Measurements from ENCODE around the gene PSMG1. TPM values are rescaled to one million over a fixed set of nuclear protein-coding genes. Genes with fewer than 3 reads are reported as not detected.
A peak's percentile ranks its signal among the peaks of the same experiment; 100 is the strongest.

The PSMG1 gene
- total and polyA plus RNA-seq, 9 of the 15 experiments (the other 6 are each of a cell fraction or from before 2014, with no cell fraction given) = 54.5 to 427 (median 328) TPM

DNA sequence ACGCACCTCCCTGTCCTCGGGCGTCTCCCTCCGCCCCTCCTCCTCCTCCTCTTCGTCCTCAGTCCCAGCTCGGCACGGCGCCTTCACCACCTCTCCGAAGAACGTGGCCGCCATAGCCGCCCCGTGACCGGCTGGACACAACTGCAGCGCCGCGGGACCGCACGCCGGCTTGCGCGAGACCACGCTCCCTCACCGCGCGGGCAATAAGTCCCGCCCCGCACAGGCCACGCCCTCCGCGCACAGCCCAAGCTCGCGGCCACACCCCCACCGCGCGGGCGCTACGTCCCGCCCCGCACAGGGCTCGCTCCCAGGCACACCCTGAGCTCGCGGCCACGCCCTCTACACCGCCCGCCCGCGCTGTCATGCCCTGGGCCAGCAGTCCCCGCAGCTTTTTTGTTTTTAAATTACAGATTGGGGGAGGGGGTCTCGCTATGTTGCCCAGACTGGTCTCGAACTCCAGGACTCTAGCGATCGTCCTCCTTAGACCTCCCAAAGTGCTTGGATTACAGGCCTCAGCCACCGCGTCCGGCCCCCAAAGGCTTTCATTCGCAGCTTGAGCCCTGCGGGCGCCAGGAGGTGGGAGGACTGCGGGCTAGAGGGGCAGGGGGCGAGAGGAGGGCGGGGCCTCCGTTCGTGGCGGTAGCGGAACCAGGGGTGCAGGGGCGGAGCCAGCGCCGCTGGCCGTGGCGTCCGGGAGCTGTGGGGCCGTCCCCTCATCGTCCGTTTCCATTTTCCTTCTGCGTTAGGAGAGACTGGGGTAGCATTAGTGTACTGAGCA, at the start of gene PSMG1 (continued):
- peak; percentile 16; the same call in 1 of the 2 replicates for TF ChIP-seq ZNF12 (CRISPR knock-in tag; IDR thresholded peaks at IDR 0.05)
- TF ChIP-seq CHCHD3 (CRISPR knock-in tag; IDR thresholded peaks at IDR 0.05) = no peak; the same call in 1 of the 2 replicates
- TF ChIP-seq, protein P1, sequence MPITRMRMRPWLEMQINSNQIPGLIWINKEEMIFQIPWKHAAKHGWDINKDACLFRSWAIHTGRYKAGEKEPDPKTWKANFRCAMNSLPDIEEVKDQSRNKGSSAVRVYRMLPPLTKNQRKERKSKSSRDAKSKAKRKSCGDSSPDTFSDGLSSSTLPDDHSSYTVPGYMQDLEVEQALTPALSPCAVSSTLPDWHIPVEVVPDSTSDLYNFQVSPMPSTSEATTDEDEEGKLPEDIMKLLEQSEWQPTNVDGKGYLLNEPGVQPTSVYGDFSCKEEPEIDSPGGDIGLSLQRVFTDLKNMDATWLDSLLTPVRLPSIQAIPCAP (CRISPR knock-in tag; IDR thresholded peaks at IDR 0.05; ENCODE audit: borderline replicate concordance) = no peak
- TF ChIP-seq, protein P2, sequence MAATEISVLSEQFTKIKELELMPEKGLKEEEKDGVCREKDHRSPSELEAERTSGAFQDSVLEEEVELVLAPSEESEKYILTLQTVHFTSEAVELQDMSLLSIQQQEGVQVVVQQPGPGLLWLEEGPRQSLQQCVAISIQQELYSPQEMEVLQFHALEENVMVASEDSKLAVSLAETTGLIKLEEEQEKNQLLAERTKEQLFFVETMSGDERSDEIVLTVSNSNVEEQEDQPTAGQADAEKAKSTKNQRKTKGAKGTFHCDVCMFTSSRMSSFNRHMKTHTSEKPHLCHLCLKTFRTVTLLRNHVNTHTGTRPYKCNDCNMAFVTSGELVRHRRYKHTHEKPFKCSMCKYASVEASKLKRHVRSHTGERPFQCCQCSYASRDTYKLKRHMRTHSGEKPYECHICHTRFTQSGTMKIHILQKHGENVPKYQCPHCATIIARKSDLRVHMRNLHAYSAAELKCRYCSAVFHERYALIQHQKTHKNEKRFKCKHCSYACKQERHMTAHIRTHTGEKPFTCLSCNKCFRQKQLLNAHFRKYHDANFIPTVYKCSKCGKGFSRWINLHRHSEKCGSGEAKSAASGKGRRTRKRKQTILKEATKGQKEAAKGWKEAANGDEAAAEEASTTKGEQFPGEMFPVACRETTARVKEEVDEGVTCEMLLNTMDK (IDR thresholded peaks at IDR 0.05; ENCODE audit: borderline replicate concordance, insufficient read depth, low read depth, low read length, poor library complexity, severe bottlenecking) = no peak
- TF ChIP-seq SAFB (IDR thresholded peaks at IDR 0.05; ENCODE audit: borderline replicate concordance, low read depth, low read length) = peak; percentile 11; the same call in 1 of the 2 replicates
- TF ChIP-seq, protein P3, sequence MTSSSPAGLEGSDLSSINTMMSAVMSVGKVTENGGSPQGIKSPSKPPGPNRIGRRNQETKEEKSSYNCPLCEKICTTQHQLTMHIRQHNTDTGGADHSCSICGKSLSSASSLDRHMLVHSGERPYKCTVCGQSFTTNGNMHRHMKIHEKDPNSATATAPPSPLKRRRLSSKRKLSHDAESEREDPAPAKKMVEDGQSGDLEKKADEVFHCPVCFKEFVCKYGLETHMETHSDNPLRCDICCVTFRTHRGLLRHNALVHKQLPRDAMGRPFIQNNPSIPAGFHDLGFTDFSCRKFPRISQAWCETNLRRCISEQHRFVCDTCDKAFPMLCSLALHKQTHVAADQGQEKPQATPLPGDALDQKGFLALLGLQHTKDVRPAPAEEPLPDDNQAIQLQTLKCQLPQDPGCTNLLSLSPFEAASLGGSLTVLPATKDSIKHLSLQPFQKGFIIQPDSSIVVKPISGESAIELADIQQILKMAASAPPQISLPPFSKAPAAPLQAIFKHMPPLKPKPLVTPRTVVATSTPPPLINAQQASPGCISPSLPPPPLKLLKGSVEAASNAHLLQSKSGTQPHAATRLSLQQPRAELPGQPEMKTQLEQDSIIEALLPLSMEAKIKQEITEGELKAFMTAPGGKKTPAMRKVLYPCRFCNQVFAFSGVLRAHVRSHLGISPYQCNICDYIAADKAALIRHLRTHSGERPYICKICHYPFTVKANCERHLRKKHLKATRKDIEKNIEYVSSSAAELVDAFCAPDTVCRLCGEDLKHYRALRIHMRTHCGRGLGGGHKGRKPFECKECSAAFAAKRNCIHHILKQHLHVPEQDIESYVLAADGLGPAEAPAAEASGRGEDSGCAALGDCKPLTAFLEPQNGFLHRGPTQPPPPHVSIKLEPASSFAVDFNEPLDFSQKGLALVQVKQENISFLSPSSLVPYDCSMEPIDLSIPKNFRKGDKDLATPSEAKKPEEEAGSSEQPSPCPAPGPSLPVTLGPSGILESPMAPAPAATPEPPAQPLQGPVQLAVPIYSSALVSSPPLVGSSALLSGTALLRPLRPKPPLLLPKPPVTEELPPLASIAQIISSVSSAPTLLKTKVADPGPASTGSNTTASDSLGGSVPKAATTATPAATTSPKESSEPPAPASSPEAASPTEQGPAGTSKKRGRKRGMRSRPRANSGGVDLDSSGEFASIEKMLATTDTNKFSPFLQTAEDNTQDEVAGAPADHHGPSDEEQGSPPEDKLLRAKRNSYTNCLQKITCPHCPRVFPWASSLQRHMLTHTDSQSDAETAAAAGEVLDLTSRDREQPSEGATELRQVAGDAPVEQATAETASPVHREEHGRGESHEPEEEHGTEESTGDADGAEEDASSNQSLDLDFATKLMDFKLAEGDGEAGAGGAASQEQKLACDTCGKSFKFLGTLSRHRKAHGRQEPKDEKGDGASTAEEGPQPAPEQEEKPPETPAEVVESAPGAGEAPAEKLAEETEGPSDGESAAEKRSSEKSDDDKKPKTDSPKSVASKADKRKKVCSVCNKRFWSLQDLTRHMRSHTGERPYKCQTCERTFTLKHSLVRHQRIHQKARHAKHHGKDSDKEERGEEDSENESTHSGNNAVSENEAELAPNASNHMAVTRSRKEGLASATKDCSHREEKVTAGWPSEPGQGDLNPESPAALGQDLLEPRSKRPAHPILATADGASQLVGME (CRISPR knock-in tag; IDR thresholded peaks at IDR 0.05) = no peak
- no peak for TF ChIP-seq ZNF589 (CRISPR knock-in tag; IDR thresholded peaks at IDR 0.05; ENCODE audit: low read depth)
- TF ChIP-seq SREBF2 (CRISPR knock-in tag; IDR thresholded peaks at IDR 0.05) = no peak
- TF ChIP-seq, protein P4, sequence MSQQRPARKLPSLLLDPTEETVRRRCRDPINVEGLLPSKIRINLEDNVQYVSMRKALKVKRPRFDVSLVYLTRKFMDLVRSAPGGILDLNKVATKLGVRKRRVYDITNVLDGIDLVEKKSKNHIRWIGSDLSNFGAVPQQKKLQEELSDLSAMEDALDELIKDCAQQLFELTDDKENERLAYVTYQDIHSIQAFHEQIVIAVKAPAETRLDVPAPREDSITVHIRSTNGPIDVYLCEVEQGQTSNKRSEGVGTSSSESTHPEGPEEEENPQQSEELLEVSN (IDR thresholded peaks at IDR 0.05; ENCODE audit: borderline replicate concordance in 1 of 2, extremely low read depth in 1 of 2, insufficient read depth in 1 of 2, insufficient read length in 1 of 2, low read depth in 1 of 2, low read length in 1 of 2, poor library complexity in 1 of 2, severe bottlenecking in 1 of 2) = peak; percentile 82 to 91
- TF ChIP-seq LCOR (CRISPR knock-in tag; IDR thresholded peaks at IDR 0.05) = peak; percentile 42; the same call in 1 of the 2 replicates
- TF ChIP-seq ESRRB (CRISPR knock-in tag; IDR thresholded peaks at IDR 0.05; ENCODE audit: borderline replicate concordance) = no peak
- peak; percentile 89 for TF ChIP-seq CHD2 (IDR thresholded peaks at IDR 0.05; ENCODE audit: low read depth, low read length)
- no peak for TF ChIP-seq ZNF717 (CRISPR knock-in tag; IDR thresholded peaks at IDR 0.05)
- TF ChIP-seq MEF2D (tag; conservative IDR thresholded peaks at IDR 0.05; ENCODE audit: low read depth) = no peak
- no peak for TF ChIP-seq ZNF174 (CRISPR knock-in tag; IDR thresholded peaks at IDR 0.05)
- TF ChIP-seq SREBF1 (IDR thresholded peaks at IDR 0.05; ENCODE audit: borderline replicate concordance, low read depth, low read length) = no peak
- TF ChIP-seq HDAC1 (IDR thresholded peaks at IDR 0.05) = peak in 1 of 2 experiments; percentile 93; a peak in 2 of 4 replicates
